Osteoblast (primary cell): ENCODE measurements around the gene INPP4B. TPM values are rescaled to one million over a fixed set of nuclear protein-coding genes. Genes with fewer than 3 reads are reported as not detected.

ENCODE experiments used
- DNase-seq: peaks from one replicate; pipeline ENCODE4 v3.0.0; 2011; ENCODE audit warnings: low spot score, mixed read lengths; ENCODE audit not compliant: insufficient read length; ENCODE audit errors: missing footprints
- H2AFZ ChIP-seq: 2 replicates; pipeline ENCODE4 v1.6.0; 2011; ENCODE audit warnings: mild to moderate bottlenecking, low read length
- H3K27ac ChIP-seq: 2 replicates; pipeline ENCODE4 v1.5.1; 2011; ENCODE audit warnings: mild to moderate bottlenecking, low read depth, low read length, moderate library complexity
- H3K27me3 ChIP-seq: 2 replicates; pipeline ENCODE4 v1.6.0; 2012; ENCODE audit warnings: mild to moderate bottlenecking, control low read depth, inconsistent platforms, low read length, moderate library complexity; ENCODE audit not compliant: insufficient read depth
- H3K36me3 ChIP-seq: 2 replicates; pipeline ENCODE4 v1.5.1; 2011; ENCODE audit warnings: mild to moderate bottlenecking, low read length, control low read depth, moderate library complexity; ENCODE audit not compliant: insufficient read depth
- H3K4me1 ChIP-seq: 2 replicates; pipeline ENCODE4 v1.5.1; 2011; ENCODE audit warnings: mild to moderate bottlenecking, low read length, control low read depth, moderate library complexity; ENCODE audit not compliant: insufficient read depth
- H3K4me2 ChIP-seq: 2 replicates; pipeline ENCODE4 v1.6.0; 2011; ENCODE audit warnings: mild to moderate bottlenecking, low read length; ENCODE audit not compliant: insufficient read depth
- H3K4me3 ChIP-seq: fragments of 200-600 bp; sonication (generic); 3 replicates; pipeline ENCODE4 v1.5.1; 2012; ENCODE audit warnings: mild to moderate bottlenecking, low read length, inconsistent platforms; ENCODE audit not compliant: insufficient read depth
- H3K79me2 ChIP-seq: 2 replicates; pipeline ENCODE4 v1.6.0; 2012; ENCODE audit warnings: mild to moderate bottlenecking, low read length, control low read depth, inconsistent platforms; ENCODE audit not compliant: insufficient read depth
- H3K9me3 ChIP-seq: 2 replicates; pipeline ENCODE4 v1.5.1; 2011; ENCODE audit warnings: low read depth, low read length, control low read depth
- H4K20me1 ChIP-seq: 2 replicates; pipeline ENCODE4 v1.6.0; 2012; ENCODE audit warnings: mild to moderate bottlenecking, low read length, control low read depth; ENCODE audit not compliant: insufficient read depth
- total RNA-seq: library from RNA; depleted of rRNA; stranded (reverse); fragments of >200 nt; gene quantifications from 2 replicates; pipeline ENCODE4 v1.2.3, GENCODE V29; 2012
- TF ChIP-seq, protein P1 (sequence below): IDR thresholded peaks from 2 replicates; pipeline ENCODE4 v1.5.1; 2011; ENCODE audit warnings: mild to moderate bottlenecking, low read depth, low read length, moderate library complexity; ENCODE audit errors: extremely low read depth

Gene INPP4B
- total RNA-seq, 1 donor = 11.6 TPM

DNA sequence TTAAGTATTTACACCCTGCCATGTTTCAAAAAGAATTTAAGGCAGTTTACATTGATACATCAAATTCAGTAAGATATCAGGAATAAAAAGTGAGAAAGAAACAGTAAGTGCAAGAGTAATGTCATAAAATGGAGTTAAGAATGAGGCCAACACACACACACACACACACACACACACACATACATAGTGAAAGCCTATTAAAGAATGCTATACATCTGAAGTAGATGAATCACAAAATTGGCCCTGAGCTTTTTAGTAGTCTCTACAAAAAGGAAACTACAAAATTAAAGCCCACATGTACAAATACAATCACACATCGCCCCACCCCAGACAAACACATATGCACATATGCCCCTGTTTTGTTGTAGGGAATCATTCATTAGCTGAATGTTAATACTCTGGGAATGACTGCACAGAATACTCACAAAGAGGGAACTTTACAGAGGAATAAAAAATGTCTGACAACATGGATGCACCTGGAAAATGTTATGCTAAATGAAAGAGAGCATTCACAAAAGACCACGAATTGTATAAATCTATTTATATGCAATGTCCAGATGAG is 780.9 kb downstream of the INPP4B start:
- H4K20me1 ChIP-seq = no peaks in the 10 kb centered on the region
- H3K4me3 ChIP-seq = no peak overlapping the region
- no peak for DNase-seq
- H3K27me3 ChIP-seq = no peaks in the 10 kb centered on the region
- H3K36me3 ChIP-seq = no peaks in the 10 kb centered on the region
- H3K79me2 ChIP-seq = no peaks in the 10 kb centered on the region
- H3K27ac ChIP-seq = no peak overlapping the region
- no peaks in the 10 kb centered on the region for H3K9me3 ChIP-seq
- TF ChIP-seq, protein P1, sequence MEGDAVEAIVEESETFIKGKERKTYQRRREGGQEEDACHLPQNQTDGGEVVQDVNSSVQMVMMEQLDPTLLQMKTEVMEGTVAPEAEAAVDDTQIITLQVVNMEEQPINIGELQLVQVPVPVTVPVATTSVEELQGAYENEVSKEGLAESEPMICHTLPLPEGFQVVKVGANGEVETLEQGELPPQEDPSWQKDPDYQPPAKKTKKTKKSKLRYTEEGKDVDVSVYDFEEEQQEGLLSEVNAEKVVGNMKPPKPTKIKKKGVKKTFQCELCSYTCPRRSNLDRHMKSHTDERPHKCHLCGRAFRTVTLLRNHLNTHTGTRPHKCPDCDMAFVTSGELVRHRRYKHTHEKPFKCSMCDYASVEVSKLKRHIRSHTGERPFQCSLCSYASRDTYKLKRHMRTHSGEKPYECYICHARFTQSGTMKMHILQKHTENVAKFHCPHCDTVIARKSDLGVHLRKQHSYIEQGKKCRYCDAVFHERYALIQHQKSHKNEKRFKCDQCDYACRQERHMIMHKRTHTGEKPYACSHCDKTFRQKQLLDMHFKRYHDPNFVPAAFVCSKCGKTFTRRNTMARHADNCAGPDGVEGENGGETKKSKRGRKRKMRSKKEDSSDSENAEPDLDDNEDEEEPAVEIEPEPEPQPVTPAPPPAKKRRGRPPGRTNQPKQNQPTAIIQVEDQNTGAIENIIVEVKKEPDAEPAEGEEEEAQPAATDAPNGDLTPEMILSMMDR = no peak
- H3K4me1 ChIP-seq = no peaks in the 10 kb centered on the region
- no peak overlapping the region for H2AFZ ChIP-seq
- no peak overlapping the region for H3K4me2 ChIP-seq

DNA sequence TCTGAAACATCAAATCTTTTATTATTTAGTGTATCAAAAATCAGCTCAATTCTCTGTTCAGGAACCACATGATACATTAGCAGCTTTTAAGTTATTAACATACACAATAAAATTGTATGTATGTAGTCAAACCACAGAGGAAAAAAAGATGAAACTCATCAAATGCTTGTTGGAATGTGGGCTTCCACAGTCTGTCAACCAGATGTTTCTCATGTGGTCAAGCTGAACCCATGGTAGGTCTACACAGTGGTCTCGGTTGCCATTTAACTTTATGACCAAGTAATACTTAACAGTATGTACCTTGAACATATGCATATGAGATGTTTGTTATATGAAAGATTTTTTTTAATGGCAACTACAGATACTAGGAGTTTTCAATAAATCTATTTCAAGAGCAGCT is 781.9 kb downstream of the INPP4B start:
- Histone ChIP-seq H2AFZ (no peak overlapping the region), H3K9me3 (no peaks in the 10 kb centered on the region), H3K4me3 (no peak overlapping the region), H3K79me2 (no peaks in the 10 kb centered on the region), H3K36me3 (no peaks in the 10 kb centered on the region), H4K20me1 (no peaks in the 10 kb centered on the region), H3K27ac (no peak overlapping the region), H3K27me3 (no peaks in the 10 kb centered on the region), H3K4me2 (no peak overlapping the region), H3K4me1 (no peaks in the 10 kb centered on the region)
- TF ChIP-seq, protein P1 = no peak
- DNase-seq = no peak

DNA sequence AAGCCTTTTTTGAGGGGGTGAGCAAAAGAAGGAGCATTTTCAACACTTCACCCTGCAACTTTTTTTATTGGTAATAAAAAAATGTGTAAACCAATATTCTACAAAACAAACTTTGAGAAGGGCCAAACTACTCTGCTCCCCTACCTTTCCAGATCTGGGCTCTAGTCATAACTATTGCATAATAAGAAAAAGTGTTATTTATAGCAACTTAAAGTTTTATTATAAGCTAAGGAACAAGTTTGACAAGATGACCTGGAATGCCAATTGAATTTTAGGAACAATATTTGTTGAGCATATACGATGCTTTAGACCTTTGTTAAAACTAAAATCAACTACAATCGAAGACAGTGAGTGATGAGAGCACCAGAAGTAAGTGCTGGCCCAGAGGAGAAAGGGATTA is 800.1 kb downstream of the INPP4B start:
- TF ChIP-seq, protein P1 = no peak
- Histone ChIP-seq H3K9me3 (no peaks in the 10 kb centered on the region), H3K36me3 (no peaks in the 10 kb centered on the region), H3K4me2 (no peak overlapping the region), H3K27ac (no peak overlapping the region), H3K4me1 (peaks cover 14% of the 10 kb centered on the region), H2AFZ (no peak overlapping the region), H3K4me3 (no peak overlapping the region), H3K79me2 (no peaks in the 10 kb centered on the region), H3K27me3 (no peaks in the 10 kb centered on the region), H4K20me1 (no peaks in the 10 kb centered on the region)
- no peak for DNase-seq

DNA sequence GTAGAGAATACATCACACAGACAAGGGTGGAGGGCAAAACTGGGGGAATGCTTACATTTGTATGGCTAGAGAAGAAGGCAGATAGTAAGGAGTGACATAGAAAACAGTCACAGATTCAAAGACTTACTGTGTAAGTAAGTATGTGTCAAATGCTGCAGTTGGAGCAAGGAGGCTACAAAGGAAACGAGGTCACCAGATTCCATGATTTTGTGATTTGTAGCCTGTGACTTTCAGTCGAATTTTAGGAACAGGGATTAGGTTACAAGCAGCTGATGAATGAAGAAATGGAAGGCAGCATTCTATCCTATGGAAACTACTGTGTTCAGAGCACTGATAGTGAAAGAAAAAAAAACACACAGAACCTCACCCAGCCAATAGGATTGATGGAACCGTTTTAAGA is 801.8 kb downstream of the INPP4B start:
- H3K27ac ChIP-seq = peak overlapping the region; percentile 73
- no peak for DNase-seq

More for the DNA sequence above, 801.8 kb downstream of the INPP4B start:
- Histone ChIP-seq H3K4me3 (peak overlapping the region; percentile 2), H3K79me2 (no peaks in the 10 kb centered on the region), H3K4me2 (peak overlapping the region; percentile 32), H2AFZ (peak overlapping the region; percentile 61), H3K36me3 (no peaks in the 10 kb centered on the region), H4K20me1 (no peaks in the 10 kb centered on the region), H3K27me3 (no peaks in the 10 kb centered on the region), H3K9me3 (no peaks in the 10 kb centered on the region), H3K4me1 (peaks cover 14% of the 10 kb centered on the region)
- TF ChIP-seq, protein P1 = no peak
